IMR-90 (cell line): ENCODE results near the gene GATAD2A.

ENCODE experiments used
- MAFK ChIP-seq: IDR thresholded peaks from 2 replicates; pipeline ENCODE4 v1.6.1; 2012; ENCODE audit warnings: low read depth, low read length, improper control_type of control experiment
- RCOR1 ChIP-seq: IDR thresholded peaks from 2 replicates; pipeline ENCODE4 v1.6.1; 2012; ENCODE audit warnings: mild to moderate bottlenecking, low read length, improper control_type of control experiment; ENCODE audit not compliant: insufficient replicate concordance
- TF ChIP-seq, protein P1 (sequence below): conservative IDR thresholded peaks from 2 replicates; pipeline ENCODE4 v1.5.1; 2012; ENCODE audit warnings: mild to moderate bottlenecking, low read depth, low read length, improper control_type of control experiment

DNA sequence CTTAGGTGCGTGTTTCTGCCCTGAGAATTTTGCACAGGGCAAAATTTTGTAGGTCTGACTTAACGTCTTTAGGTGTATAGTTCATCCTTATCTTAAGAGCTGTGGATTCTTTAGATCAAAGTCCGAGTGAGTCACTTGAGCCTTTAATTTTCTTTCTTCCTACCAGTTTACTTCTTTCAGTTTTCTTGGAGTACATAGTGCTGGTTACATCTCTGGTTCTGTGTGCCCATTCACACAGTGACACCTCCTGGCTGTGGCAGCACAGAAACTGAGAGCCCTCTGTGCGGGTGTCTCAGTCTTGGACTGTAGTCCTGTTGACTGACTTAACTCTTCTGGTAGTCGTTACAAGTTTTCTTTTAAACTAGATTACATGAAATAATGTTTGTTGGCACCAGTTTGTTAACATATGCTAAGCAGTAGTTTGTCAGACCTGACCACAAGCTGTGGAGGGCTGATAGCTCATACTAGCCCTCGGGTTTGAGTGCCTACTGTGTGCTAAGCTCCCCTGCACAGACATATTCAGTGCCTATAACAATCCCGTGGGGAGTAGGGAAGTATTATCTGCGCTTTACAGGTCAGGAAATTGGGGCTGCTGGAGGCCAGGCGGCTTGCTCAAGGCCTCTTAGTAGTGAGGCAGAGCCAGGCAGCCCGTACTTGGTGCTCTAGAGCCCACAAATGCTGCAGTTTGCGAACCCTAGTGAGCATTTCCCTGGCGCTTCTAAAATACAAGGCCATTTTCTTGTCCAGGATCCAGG lies 1.6 kb downstream of the GATAD2A start:
- TF ChIP-seq MAFK (no peak), RCOR1 (no peak)
- TF ChIP-seq, protein P1, sequence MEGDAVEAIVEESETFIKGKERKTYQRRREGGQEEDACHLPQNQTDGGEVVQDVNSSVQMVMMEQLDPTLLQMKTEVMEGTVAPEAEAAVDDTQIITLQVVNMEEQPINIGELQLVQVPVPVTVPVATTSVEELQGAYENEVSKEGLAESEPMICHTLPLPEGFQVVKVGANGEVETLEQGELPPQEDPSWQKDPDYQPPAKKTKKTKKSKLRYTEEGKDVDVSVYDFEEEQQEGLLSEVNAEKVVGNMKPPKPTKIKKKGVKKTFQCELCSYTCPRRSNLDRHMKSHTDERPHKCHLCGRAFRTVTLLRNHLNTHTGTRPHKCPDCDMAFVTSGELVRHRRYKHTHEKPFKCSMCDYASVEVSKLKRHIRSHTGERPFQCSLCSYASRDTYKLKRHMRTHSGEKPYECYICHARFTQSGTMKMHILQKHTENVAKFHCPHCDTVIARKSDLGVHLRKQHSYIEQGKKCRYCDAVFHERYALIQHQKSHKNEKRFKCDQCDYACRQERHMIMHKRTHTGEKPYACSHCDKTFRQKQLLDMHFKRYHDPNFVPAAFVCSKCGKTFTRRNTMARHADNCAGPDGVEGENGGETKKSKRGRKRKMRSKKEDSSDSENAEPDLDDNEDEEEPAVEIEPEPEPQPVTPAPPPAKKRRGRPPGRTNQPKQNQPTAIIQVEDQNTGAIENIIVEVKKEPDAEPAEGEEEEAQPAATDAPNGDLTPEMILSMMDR, result peak; percentile 35
